ENCODE measurements around the gene SLC28A3.

- TF ChIP-seq CTCF (conservative IDR thresholded peaks at IDR 0.05; ENCODE audit: low read depth, low read length) (no peak), EZH2 (IDR thresholded peaks at IDR 0.05; ENCODE audit: borderline replicate concordance, low read depth, low read length, poor library complexity, severe bottlenecking) (no peak)
Measured at GRCh38 chr9:84318981-84319380, 21.6 kb downstream of the SLC28A3 start.
